ENCODE measurements around the gene CRTAC1.

The CRTAC1 gene

GRCh38 chr10:97924678-97925077, 105.7 kb downstream of the CRTAC1 start:
- no peak for DNase-seq (ENCODE audit: low read depth)

- no peak for DNase-seq (ENCODE audit: low read depth)
Observed at GRCh38 chr10:97923476-97923875, 106.9 kb downstream of the CRTAC1 start.

- no peak for DNase-seq (ENCODE audit: low read depth)
Observed at GRCh38 chr10:97923057-97923456, 107.4 kb downstream of the CRTAC1 start.

- DNase-seq (ENCODE audit: low read depth) = no peak
Observed at GRCh38 chr10:97922022-97922758, 108.2 kb downstream of the CRTAC1 start.

- DNase-seq (ENCODE audit: low read depth) = no peak
Observed at GRCh38 chr10:97921581-97922021, 108.8 kb downstream of the CRTAC1 start.

- DNase-seq (ENCODE audit: low read depth) = no peak
Observed at GRCh38 chr10:97920865-97921264, 109.6 kb downstream of the CRTAC1 start.

- DNase-seq (ENCODE audit: low read depth) = no peak
Observed at GRCh38 chr10:97919012-97919411, 111.4 kb downstream of the CRTAC1 start.

- no peak for DNase-seq (ENCODE audit: low read depth)
Observed at GRCh38 chr10:97916586-97916985, 113.8 kb downstream of the CRTAC1 start.

- DNase-seq (ENCODE audit: low read depth) = no peak
Observed at GRCh38 chr10:97915346-97916131, 114.9 kb downstream of the CRTAC1 start.

- peak; percentile 61 for DNase-seq (ENCODE audit: low read depth)
Observed at GRCh38 chr10:97914837-97915211, 115.6 kb downstream of the CRTAC1 start.

- DNase-seq (ENCODE audit: low read depth) = no peak
Observed at GRCh38 chr10:97914171-97914836, 116.1 kb downstream of the CRTAC1 start.

GRCh38 chr10:97913614-97914013, 116.8 kb downstream of the CRTAC1 start:
- no peak for DNase-seq (ENCODE audit: low read depth)

GRCh38 chr10:97913193-97913592, 117.2 kb downstream of the CRTAC1 start:
- no peak for DNase-seq (ENCODE audit: low read depth)

GRCh38 chr10:97911217-97911616, 119.2 kb downstream of the CRTAC1 start:
- no peak for DNase-seq (ENCODE audit: low read depth)

- DNase-seq (ENCODE audit: low read depth) = no peak
Observed at GRCh38 chr10:97910661-97911060, 119.8 kb downstream of the CRTAC1 start.

- DNase-seq (ENCODE audit: low read depth) = no peak
Observed at GRCh38 chr10:97907830-97908229, 122.6 kb downstream of the CRTAC1 start.

GRCh38 chr10:97907211-97907610, 123.2 kb downstream of the CRTAC1 start:
- no peak for DNase-seq (ENCODE audit: low read depth)

- no peak for DNase-seq (ENCODE audit: low read depth)
Observed at GRCh38 chr10:97905276-97905675, 125.1 kb downstream of the CRTAC1 start.

- DNase-seq (ENCODE audit: low read depth) = no peak
Observed at GRCh38 chr10:97904576-97904975, 125.8 kb downstream of the CRTAC1 start.

- no peak for DNase-seq (ENCODE audit: low read depth)
Observed at GRCh38 chr10:97904018-97904381, 126.4 kb downstream of the CRTAC1 start.

- no peak for DNase-seq (ENCODE audit: low read depth)
Observed at GRCh38 chr10:97903128-97904017, 127.0 kb downstream of the CRTAC1 start.

- no peak for DNase-seq (ENCODE audit: low read depth)
Observed at GRCh38 chr10:97901381-97901780, 129.0 kb downstream of the CRTAC1 start.

Measured in EH (cell line).